Stimulated activated CD4-positive, alpha-beta T cell treated with anti-CD3 and anti-CD28 coated beads, Interleukin-15, amount 100 ng/mL, for 48 hours (primary cell): ENCODE data around the gene CRMP1.

ENCODE experiments used
- DNase-seq, 2 donors: peaks; one replicate each; pipeline ENCODE4 v3.0.0-alpha.2; 2020; ENCODE audit warnings: low read depth in 2 of 2

The CRMP1 gene

DNA sequence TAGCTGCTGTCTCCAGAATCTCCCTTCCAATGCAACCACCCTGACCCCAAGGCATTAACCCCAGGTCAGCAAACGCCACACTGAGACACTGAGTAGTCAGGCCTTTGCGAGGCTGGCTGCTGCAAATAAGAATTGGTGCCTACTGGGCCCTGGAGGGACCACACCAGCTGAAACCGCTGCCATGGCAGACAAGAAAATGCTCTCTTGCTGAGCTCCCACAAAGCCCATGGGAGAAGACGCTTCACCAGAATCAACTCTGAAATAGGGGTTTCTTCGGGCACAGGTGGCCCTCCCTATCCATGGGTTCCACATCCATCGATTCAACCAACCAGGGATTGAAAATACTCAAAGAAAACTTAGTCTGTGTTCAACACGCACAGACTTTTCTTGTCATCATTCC, 26.7 kb upstream of the CRMP1 start:
- no peak for DNase-seq

GRCh38 chr4:5919044-5919443, 26.2 kb upstream of the CRMP1 start:
- no peak for DNase-seq

- DNase-seq, result no peak
These were observed 25.6 kb upstream of the CRMP1 start for GRCh38 chr4:5918331-5918985.

DNA sequence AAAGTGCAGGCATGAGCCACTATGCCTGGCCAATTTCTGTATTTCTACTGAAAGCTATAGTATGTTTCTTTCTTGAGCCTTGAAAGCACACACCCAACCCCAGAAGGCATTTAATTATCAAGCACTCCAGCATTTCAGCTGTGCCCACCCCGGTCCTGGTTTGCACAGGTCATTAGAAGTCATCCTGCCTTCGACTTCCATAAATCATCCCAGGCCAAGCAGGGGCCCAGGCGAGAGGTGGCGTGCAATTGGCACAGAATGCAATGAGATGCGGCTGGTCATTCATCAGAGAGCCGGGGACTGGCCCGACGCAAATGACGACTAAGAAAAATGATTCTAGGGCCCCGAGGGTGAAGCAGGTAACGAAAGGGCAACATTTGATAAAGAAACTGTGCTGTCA, 24.8 kb upstream of the CRMP1 start:
- no peak for DNase-seq

- DNase-seq, result no peak
These were observed 23.3 kb upstream of the CRMP1 start for GRCh38 chr4:5916229-5916628.

DNA sequence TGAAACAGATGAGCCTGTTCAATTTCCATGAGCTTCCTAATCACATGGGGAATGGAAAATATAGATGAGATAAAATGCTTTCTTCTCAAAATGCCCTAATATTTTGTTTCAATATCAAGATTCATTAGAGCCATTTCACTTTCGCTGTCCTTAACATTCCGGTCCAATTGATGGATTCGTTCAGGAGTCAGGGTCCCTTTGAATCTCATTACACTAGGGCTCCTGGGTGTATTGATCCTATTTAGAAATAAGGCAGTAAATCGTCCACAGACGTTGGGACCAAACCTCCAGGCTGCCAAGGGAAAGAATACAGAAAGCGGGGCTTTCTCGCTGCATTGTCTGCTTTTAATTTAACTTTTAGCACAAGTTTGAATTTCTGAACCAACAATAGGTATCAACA, 20.6 kb upstream of the CRMP1 start:
- DNase-seq, result no peak

DNA sequence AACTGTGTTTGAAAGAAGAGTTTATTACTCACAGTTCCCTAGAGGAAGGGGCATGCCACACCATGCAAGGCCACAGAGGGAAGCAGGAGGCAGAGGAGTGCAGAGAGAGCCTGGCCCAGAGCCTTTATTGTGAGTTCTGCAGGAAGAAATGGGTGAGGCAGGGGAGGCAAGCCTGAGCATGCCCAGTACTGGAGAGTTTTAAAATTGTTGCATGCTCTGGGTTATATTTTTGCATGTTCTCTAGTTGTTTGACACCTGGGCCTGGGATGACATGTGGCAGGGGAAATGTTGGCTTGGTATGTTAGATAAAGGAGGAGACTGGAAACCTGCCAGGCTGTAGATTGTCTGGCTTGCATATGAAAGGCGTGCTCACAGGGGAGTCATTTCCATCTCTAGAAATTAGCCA, 19.7 kb upstream of the CRMP1 start:
- no peak for DNase-seq

GRCh38 chr4:5908876-5909427, 16.1 kb upstream of the CRMP1 start:
- no peak for DNase-seq

- no peak for DNase-seq
These were observed 13.3 kb upstream of the CRMP1 start for GRCh38 chr4:5906191-5906590.

GRCh38 chr4:5905714-5906113, 12.8 kb upstream of the CRMP1 start:
- no peak for DNase-seq

- no peak for DNase-seq
These were observed 8.0 kb upstream of the CRMP1 start for GRCh38 chr4:5900844-5901243.

- no peak for DNase-seq
These were observed 7.0 kb upstream of the CRMP1 start for GRCh38 chr4:5899881-5900280.

DNA sequence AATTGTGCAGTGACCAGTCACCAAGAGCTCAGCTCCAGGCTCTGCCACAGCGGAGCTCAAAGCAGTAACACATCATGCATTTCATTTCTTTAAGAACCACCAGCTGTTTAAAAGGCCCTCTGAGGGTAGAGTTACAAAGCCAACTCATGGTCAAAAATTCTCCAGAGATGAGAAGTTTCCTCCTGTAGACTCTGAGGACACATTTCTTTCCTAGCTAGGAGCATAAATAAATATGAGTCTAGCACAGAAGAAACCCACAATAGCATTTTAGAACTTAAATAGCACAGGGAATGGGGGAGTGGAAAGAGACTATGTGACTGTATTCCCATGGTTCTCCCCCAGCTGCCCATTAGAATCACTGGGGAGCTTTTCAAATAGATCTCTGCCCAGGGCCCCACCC, 6.5 kb upstream of the CRMP1 start:
- DNase-seq, result no peak

- DNase-seq, result no peak
These were observed 4.8 kb upstream of the CRMP1 start for GRCh38 chr4:5897674-5898073.

- DNase-seq, result no peak
These were observed 2.4 kb upstream of the CRMP1 start for GRCh38 chr4:5895287-5895686.

- no peak for DNase-seq
These were observed 1.4 kb upstream of the CRMP1 start for GRCh38 chr4:5894266-5894665.

DNA sequence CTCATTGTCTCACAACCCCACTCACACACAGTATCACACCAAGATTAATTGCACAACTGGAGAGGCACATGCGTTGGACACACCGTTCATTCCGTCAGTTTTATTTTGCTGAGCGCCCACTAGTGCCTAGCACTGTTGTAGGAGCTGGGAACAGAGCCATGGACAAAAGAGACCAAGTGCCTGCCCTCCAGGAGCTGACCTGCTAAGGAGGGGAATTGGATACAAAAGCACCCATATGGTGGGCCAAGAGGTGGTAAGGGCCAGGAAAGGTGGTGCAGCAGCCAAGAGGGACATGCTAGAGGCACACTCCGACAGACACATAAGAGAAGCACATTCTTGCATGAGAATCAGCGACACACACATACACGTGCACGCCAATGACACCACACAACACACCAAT, 705 bp upstream of the CRMP1 start:
- no peak for DNase-seq

DNA sequence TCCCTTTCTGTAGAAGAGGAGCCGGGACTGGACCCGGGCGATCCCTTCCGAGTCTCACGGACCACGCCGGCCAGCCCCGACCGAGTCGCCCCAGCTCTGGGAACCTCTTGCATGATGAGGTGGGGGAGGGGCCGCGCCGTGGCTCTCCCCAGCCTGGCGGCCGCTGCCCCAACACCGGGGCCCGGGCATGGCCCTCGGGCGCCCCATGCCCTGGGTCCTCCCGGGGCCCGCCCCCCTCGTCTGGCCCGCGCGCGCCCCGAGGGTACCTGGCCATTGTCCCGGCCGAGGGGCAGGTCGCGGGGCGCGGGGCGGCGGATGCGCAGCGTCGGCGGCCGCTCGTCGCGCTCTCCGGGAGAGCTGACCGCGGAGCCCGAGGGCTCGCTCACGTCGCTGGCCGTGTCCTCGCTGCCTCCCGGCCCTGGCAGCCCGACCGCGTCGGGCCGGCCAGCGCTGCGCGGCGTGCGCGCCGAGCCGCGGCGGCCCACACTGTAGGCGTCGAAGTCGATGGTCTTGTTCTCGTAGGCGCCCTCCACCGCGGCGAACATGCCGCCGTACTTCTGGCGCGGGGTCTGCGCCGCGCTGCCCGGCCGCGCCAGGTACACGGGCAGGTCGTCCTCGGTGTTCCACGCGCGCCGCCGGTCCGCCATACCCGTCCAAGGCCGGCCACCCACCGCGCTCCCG, 423 bp downstream of the CRMP1 start:
- no peak for DNase-seq

DNA sequence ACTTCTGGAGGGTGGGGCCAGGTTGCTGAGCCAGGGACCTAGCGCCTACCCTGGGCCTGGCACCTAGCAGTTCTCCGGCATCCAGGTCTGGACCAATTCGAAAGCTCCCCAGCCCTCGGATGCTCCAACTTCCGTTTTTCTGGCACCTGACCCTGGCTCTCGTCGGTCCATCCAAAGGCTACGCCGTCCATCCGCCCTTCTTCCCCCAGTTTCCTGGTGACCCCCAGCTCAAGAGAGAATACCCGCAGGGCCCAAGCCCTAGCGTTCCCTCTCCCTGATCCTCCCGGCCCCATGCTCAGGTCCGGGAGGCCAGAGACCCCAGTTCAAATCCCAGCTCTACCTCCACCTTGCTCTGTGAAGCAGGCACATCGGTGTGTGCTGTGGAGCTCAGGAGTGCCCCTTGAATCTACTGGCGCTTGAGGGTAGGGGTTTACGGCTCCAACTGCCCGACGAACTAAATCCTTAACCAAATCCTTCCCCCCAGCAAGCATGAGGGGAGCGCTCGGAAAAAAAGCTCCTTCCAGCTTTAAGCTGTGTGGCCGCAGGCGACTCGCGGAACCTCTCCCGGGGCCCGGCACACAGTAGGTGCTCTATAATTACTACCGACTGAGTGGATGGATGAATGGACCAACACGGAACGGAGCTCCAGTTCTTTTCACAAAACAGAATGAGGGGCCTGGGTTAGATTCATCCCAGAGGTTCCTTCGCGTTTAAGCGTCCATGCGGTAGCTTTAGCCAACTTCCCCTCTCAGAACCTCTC, 1.1 kb downstream of the CRMP1 start:
- no peak for DNase-seq

DNA sequence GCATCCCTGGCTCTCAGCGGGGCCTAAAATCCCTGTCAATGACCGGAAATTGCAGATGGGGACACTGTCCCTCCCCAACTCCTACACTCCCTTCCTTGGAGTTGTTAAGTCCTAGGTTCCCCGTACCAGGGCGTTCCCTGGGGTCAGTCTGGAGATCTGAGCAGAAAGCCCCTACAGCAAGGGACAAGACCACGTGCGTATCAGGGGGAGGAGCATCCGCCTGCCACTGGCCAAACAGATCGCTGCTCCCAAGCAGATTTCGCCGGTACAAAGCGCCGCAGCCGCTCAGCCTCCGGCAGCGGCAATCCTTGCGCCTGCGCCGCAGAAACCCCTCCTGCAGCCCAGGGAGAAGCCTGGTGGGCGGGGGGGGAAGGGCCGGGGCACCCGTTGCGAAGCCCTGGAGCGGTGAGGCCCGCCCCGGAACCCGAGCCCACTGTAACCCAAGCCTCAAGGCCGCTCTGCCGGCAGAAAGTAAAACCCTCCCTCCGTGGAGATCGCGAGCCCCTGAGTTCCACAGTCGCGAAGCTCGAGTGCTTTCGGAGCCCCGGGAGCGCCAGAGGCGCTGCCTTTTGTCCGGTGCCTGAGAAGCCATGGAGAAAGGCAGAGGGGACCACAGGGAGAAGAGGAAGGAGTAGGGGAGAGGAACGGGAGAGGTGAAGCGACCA, 2.7 kb downstream of the CRMP1 start:
- no peak for DNase-seq

DNA sequence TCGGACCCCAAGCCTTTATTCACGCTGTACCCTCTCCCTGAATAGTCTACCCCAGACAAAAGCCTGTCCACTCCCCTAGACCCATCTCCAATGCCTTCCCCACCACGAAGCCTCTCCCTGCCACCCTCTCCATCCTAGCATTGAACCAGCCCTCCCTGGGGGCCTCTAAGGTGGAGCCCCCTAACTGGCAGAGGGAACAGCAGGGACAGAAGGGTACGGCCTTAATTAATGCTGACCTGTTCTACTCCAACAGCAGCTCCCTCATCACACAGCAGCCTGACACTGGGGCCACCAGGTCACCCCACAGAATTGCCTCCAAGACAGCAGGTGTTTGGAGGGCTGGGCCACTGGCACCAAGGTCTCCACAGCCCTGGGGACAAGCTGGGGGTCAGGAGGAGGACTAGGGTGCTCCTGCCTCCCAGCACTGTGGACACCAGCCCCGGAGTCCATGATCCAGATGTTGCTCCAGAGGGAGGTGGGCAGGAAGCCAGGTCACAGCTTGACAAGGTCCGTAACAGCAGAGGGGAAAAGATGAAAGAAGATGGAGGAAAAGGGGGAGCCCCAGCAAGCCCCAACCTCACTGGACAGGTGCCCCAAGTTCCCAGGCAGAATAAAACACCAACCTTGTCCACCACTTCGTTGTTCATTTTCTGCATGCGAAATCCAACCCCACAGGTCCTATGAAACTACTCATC, 3.7 kb downstream of the CRMP1 start:
- no peak for DNase-seq
